ENCODE measurements around the gene PLXDC1.
A peak's percentile ranks its signal among the peaks of the same experiment; 100 is the strongest.
"Not testable (repeated sequence)": the region's sequence is repeated elsewhere in the genome, so short reads cannot be mapped to it uniquely, and the experiment has no call there.

The PLXDC1 gene

DNA sequence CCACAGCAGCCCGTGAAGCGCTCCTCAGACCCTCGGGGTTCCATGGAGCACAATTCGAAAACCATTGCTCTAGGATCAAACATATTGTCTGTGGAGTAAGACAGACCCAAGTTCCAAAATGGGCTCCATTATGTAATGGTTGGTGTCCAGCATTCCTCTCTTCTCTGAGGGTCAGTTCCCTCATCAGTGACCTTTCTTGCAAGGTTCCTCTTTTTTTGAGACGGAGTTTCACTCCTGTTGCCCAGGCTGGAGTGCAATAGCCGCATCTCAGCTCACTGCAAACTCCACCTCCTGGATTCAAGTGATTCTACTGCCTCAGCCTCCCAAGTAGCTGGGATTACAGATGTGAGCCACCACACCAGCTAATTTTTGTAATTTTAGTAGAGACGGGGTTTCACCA lies 28.4 kb downstream of the PLXDC1 start:
- no peak for DNase-seq

- DNase-seq, result not testable (repeated sequence)
These were observed 29.5 kb downstream of the PLXDC1 start for GRCh38 chr17:39121919-39122318.

GRCh38 chr17:39118674-39119419 lies 32.6 kb downstream of the PLXDC1 start:
- DNase-seq, result no peak

DNA sequence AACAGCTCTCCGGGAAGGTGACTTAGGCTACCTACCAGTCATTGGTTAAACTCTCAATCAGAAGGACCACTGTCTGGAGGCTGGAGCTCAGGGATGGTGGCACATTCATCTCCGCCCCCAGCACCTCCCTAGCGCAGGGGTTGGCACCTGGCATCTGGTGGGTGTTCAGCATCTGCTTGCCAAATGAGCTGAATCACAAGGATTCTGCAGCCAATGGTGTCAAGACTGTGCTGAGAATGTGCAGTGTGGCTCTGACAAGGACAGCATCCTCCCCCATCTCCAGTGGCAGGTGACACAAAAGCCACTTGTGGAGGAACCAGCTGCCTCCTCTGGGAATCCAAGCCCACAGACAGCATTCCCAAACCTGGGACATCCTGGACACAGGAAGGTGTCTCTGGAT lies 35.2 kb downstream of the PLXDC1 start:
- no peak for DNase-seq

GRCh38 chr17:39115135-39115534 lies 36.3 kb downstream of the PLXDC1 start:
- DNase-seq, result no peak

- DNase-seq, result no peak
These were observed 36.7 kb downstream of the PLXDC1 start for GRCh38 chr17:39114723-39115122.

GRCh38 chr17:39113871-39114270 lies 37.6 kb downstream of the PLXDC1 start:
- DNase-seq, result no peak

GRCh38 chr17:39110435-39111136 lies 40.9 kb downstream of the PLXDC1 start:
- DNase-seq, result no peak

- no peak for DNase-seq
These were observed 42.7 kb downstream of the PLXDC1 start for GRCh38 chr17:39108461-39109375.

DNA sequence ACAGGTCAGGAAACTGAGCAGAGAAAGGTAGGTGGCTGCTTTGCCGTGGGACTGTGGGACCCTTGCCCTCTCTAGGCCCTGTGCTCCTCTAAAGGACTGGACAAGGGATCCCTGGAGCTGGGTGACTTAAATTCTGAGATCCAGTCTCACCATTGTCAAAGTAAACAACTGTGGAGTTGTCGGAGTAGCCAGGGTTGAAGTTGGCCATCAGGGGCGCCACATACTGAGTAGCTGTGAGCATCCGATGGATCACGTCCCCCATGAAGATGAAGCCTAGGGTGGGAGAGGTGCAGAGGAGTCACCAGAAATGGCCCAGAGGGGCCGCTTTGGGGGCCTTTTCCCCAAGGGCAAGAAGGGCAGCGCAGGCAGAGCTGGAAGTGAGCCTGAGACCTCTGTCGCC lies 43.5 kb downstream of the PLXDC1 start:
- no peak for DNase-seq

GRCh38 chr17:39107155-39107554 lies 44.3 kb downstream of the PLXDC1 start:
- DNase-seq, result no peak

GRCh38 chr17:39105705-39106104 lies 45.7 kb downstream of the PLXDC1 start:
- DNase-seq, result no peak

DNA sequence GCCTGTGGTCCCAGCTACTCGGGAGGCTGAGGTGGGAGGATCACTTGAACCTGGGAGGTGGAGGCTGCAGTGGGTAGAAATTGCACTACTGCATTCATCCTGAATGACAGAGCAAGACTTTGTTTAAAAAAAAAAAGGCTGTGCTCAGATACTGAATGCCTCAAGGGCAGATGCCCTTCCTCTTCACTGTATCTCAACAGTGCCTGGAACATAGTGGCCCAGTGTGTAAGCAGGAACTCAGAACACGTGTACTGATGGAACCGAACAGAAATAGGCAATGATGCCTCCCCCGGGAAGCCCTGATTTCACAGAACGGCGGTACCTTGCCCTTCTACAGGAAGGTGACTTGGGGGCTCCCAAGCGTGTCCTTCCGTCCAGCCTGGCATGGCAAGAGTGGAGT lies 46.8 kb downstream of the PLXDC1 start:
- DNase-seq, result no peak

DNA sequence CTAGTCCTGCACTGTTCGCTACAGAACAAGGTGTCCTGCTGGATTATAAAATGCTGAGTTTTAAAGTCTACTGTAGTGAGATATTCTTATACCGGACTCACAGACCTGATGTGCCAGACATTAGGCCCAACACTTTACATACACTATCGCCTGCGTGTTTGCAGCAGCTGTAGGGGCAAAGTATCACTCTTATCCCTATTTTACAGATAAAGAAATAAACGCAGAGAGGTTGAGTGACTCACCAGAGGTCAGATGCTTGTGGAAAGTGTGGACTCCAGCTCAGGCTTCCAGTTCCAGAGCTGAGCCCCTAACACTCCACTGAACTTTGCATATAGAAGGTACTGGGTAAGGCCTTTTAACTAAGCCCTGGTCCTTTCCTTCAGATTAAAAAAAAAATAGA lies 47.4 kb downstream of the PLXDC1 start:
- no peak for DNase-seq

GRCh38 chr17:39101091-39101490 lies 50.3 kb downstream of the PLXDC1 start:
- DNase-seq, result no peak

GRCh38 chr17:39100530-39100929 lies 50.9 kb downstream of the PLXDC1 start:
- no peak for DNase-seq

DNA sequence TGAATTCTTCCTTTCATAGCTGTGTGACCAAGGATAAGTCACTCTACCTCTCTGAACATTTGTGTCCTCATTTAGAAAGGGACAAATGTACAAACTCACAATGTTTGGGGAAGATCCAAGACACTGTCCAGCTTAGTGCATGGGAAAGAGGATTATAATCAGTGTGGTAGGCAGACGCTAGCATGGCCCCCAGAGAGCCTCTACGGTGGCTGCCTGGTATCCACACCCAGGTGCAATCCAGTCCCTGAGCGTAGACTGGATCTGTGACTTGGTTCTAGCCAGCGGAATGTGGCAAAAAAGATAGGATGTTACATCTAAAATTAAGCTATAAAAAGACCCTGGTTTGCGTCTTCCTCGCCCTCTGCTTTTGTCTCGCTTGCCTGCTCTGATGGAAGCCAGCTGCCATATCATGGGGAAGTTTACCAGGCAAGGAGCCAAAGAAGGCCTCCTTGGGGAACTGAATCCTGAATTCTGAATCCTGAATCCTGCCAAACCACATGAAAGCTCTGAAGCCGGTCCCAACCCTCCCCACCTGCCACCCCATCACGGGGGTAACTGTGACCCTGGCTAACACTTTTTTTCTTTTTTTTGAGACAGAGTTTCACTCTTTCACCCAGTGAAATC lies 51.7 kb downstream of the PLXDC1 start:
- DNase-seq, result peak; percentile 69

GRCh38 chr17:39098588-39098987 lies 52.8 kb downstream of the PLXDC1 start:
- no peak for DNase-seq

GRCh38 chr17:39097537-39097936 lies 53.9 kb downstream of the PLXDC1 start:
- no peak for DNase-seq

- DNase-seq, result no peak
These were observed 54.3 kb downstream of the PLXDC1 start for GRCh38 chr17:39097150-39097519.

GRCh38 chr17:39096508-39097149 lies 54.8 kb downstream of the PLXDC1 start:
- peak; percentile 45 for DNase-seq

DNA sequence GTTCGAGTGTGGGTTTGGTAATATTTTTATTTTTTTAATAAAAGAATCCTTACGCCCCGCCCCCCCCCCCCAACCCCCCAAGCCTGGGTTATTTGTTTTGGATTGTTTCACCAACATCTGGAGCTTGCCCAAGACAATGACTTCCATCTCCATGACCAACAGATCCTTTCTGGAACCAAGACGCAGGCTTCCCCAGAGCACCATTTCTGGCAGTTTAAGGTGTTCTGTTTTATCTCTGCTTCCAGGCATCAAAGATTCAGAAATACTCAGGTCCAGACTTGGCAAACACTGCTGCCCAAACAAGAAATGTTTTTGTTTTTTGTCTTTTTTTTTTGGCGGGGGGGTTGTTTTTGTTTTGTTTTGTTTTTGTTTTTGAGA lies 56.1 kb downstream of the PLXDC1 start:
- DNase-seq, result no peak

Data from right hindlimb (tissue), 1 donor.